ENCODE measurements around the gene FLAD1.
A peak's percentile ranks its signal among the peaks of the same experiment; 100 is the strongest.
"Not testable (repeated sequence)": the region's sequence is repeated elsewhere in the genome, so short reads cannot be mapped to it uniquely, and the experiment has no call there.

The FLAD1 gene

GRCh38 chr1:154992721-154993571 is 9.8 kb downstream of the FLAD1 start:
- DNase-seq = no peak

- DNase-seq = no peak
Measured at GRCh38 chr1:154993572-154994268, 10.6 kb downstream of the FLAD1 start, which contains the start of gene LENEP. LENEP (plus strand) TSS chr1:154993586; CDS start chr1:154993608, 22 bp downstream.

GRCh38 chr1:154994269-154994587 is 11.1 kb downstream of the FLAD1 start:
- DNase-seq = no peak

DNA sequence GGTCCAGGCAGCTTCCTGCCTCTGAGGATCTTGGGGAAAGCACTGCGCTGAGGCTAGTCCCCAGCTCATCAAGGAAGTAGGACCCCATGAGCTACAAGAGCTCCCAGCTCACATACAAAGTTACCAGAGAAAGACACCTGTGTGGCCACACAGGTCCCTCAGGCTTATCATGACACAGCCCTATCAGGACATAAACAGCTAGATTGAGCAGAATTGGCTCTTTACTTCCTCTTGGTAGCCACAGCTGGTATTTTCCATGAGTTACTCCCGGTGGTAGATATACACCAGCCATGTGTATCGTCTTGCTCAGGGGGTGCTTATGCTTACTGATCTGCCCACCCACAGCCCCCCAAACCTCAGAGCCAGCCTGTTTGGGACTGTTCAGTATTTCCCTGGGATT is 11.4 kb downstream of the FLAD1 start:
- DNase-seq = no peak

DNA sequence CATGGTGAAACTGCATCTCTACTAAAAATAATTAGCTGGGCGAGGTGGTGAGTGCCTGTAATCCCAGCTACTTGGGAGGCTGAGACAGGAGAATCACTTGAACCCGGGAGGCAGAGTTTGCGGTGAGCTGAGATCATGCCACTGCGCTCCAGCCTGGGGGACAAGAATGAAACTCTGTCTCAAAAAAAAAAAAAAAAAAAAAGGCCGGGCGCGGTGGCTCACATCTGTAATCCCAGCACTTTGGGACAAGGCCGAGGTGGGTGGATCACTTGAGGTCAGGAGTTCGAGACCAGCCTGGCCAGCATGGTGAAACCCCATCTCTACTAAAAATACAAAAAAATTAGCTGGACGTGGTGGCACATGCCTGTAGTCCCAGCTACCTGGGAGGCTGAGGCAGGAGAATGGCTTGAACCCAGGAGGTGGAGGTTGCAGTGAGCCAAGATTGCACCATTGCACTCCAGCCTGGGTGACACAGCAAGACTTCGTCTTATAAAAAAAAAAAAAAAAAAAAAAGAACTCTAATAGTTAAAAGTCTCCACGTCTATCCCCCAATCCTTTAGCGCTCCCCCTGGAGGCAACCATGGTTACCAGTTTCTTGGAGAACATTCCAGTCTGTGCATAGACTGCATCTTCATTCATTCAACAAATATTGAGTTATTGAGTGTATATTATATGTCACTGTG is 12.3 kb downstream of the FLAD1 start:
- not testable (repeated sequence) for DNase-seq

- DNase-seq = no peak
Measured at GRCh38 chr1:154996966-154997701, 14.0 kb downstream of the FLAD1 start.

DNA sequence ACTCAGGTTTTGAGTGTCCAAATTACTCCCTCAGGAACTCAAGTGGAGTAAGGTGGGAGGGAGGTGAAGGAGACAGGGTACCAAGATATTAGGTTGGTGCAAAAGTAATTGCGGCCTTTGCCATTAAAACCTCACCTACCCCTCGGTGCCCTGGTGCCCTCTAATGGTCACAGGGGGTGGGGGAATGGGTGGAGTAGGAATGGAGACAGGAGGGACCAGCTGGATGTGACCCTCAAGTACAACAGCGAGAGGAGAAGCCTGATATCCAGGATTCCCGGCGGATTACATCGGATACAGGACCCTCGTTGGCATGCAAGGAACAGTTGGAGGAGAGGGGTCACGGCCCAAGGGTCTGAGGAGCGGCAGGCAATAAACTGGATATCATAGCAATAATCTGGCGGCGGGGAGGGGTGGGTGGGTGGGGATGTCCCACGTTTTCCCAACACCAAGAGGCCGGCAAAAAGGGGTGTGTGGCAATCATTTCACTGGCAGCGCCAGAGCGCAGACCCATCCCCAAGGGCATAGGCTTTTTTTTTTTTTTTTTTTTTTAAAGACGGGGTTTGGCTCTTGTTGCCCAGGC is 15.1 kb downstream of the FLAD1 start:
- DNase-seq = no peak

DNA sequence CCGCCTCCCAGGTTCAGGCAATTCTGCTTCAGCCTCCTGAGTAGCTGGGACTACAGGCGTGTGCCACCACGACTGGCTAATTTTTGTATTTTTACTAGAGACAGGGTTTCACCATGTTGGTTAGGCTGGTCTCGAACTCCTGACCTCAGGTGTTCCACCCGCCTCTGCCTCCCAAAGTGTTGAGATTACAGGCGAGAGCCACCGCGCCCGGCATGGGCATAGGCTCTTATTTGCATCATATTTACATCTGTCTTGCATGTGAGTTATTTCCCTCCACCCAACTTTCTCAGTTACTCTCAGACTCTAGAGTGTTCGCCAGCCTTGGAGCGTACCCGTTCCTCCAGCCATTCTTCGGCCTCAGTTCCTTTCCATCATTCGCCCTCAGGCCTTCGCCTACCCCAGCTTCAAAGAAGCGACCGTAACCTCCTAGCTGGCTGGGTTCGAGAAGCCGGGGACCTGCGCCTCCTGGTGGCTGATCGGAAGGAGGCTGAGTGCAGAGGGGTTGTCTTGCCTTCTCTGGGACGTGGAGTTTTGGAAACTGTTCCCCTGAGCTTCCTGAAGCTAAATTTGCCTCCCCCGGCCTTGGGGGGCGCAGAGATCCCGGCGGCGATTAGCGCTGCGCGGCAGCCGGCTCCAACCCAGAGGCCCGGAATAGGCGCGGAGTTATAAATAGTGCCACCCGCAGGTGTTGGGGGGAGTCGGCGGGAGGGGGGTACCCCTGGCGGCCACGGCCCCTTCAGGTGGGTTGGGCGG is 15.8 kb downstream of the FLAD1 start:
- DNase-seq = peak; percentile 64

DNA sequence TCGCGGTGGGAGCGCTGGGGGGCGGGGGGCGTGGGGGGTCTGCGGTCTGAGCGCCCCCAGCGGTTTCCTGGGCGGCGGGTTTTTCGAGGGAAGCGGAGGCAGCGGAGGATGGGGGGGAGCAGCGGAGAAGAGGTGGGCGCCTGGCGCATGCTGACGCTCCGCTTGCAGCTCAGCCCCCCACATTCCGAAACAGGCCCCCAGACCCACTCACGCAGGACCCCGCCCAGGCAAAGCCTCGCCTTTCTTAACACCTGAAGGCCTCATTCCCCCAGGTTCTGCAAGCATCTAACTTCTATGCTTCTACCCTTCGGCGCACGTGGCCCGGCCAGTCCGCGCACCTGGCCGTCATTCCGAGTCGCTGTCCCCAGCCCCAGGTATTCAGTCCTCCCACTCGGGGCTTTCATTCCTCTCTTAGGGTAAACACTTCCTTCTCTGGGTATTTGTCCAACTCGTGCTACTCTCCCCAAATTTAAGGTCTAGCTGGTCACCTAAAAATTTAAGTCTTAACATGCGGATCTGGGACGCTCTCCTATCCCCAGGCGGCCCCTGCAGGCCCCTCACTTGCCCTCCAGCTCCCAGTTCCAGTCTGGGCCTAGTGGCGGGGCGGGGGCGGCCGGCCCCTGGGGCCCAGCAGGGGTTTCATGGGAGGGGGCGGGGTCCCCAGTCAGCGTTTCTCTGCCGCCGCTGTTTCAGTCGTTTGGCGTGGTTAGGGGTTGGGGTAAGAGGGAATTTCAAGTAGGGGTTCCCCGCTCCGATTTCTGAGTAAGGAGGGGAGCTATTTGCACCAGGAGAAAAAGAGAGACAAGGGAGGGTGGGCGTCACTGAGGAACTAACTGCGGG is 16.6 kb downstream of the FLAD1 start:
- peak; percentile 64 for DNase-seq

DNA sequence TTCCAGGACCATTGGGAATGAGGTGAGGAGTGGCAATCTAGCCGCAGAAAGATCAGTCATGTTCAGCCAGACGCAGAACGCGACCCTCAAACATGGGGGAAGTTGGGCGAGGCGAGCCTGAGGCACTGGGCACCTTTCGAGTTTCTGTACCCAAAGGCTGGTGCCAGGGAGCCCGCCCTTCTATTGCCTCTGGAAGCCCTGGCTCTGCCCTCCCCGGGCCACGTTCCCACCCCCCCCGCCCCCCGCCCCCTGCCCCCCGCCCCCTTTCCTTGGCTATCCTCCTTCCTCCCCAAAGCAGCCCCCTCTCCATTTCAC is 17.2 kb downstream of the FLAD1 start:
- peak; percentile 47 for DNase-seq

GRCh38 chr1:155000726-155001424 is 17.7 kb downstream of the FLAD1 start:
- peak; percentile 78 for DNase-seq

DNA sequence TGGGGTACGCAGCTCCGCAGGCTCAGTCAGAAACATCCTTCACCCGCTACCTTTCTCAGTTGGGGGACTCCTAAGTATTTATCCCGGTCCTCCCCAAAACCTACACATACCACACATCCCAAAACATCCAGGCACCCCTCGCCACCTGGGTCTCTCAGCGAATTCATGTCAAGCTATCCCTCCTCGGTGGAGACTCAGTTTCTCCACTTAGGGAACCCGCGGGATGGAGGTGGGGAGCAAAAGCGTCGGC is 18.2 kb downstream of the FLAD1 start:
- no peak for DNase-seq

- DNase-seq = peak; percentile 100
Measured at GRCh38 chr1:155001675-155002463, 18.7 kb downstream of the FLAD1 start.

DNA sequence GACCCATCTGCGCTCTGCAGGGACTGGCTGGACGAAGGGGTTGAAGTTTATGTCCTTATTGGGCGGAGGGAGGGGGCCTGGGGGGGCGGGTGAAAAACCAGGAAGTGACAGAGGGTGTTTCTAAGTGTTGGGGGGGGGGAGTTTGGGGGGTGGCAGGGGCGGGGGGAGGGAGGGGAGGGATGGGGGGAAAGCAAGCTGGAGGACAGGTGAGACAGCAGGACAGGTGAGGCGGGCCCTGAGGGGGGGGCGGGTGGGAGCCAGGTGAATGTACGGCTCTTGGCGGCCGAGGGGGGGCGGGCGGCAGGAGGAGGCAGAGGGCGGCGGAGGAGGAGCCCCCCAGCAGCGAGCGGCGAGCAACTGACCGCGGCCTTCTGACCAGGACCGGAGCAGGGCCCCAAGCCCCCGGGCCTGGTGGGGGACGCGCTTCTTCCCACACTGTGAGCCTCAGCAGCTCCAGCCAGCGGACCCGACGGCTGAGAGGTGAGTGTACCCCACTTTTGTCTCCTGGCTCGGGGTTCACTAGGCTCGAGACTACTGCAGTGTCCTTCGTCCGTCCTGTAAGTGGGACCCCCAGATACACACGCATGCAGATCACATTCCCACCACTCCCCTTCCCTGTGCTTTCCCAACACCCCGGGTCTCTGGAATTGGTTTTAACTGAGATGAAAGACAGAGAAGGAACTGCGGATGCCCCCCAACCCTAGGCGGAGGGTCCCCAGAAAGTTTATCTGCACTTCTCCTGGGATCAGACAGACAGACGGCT is 19.5 kb downstream of the FLAD1 start, which contains the start of gene ZBTB7B:
ZBTB7B (plus strand) TSS at position 339 of the 763 bp plus-strand sequence. CDS start 11,859 bp downstream, outside the sequence.
- peak; percentile 64 for DNase-seq

- DNase-seq = peak; percentile 20
Measured at GRCh38 chr1:155003227-155003765, 20.2 kb downstream of the FLAD1 start.

GRCh38 chr1:155003766-155004351 is 20.7 kb downstream of the FLAD1 start:
- DNase-seq = no peak

DNA sequence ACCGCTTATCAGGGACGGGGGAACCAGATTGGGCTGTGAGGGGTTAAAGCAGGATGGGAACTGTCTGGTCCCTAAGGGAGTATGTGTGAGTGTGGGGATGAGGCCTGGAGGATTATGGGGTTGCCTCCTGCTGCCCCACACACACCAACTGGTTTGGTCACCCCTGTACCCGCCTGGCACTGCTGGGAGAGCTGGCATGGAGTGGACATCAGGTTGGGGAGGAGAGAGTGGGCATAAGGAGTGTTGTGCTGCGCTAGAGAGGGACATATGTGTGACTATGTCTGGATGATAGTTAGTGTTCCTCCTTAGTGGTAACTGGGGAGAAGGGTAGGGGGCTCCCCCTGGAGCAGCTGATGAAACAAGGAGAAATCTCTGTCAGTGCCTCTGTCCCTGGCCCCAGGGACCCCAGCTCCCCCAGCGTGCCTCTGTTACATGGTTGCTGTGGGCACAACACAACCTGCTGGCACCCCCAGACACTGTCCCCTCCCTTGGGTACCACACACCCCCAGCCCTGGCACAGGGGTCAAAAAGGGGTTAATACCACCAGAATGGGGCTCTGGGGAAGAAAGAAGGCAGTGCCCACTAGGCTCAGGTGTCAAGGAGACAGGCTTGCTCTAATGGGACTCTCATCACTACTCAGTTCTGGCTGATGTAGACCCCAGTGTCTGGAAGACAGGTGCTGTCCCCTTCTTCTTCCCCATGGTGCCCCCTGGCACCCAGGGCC is 21.4 kb downstream of the FLAD1 start:
- DNase-seq = no peak
